Femur (tissue), 1 donor: Measurements from ENCODE around the gene NCR3LG1.

Source experiments
- DNase-seq: peaks from one replicate; pipeline ENCODE4 v3.0.0-alpha.2; 2017

NCR3LG1 gene

GRCh38 chr11:17371614-17372013, 20.0 kb downstream of the NCR3LG1 start:
- no peak for DNase-seq

- DNase-seq, result no peak
Observed at GRCh38 chr11:17375547-17375946, 23.9 kb downstream of the NCR3LG1 start.

DNA sequence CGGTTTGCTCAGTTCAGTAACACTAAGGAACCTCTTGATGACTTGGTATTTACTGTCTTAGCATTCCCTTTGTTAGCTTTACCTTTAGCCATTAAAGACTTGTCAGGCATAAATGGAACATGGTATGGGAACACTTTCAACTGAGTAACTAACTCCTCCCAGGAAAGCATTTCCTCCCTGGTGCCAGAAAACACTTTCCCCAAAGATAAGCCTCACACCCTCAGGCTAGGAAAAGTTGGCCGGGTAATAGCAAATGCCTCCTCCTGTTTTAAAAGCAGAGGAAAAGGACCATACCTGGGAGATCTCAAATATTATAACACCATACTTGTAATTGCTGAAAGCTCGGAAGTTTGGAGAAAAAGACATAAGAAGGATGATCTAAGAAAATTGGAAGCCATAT, 24.9 kb downstream of the NCR3LG1 start:
- no peak for DNase-seq

GRCh38 chr11:17378655-17379054, 27.1 kb downstream of the NCR3LG1 start:
- DNase-seq, result no peak

- DNase-seq, result no peak
Observed at GRCh38 chr11:17379383-17380180, 28.0 kb downstream of the NCR3LG1 start.

DNA sequence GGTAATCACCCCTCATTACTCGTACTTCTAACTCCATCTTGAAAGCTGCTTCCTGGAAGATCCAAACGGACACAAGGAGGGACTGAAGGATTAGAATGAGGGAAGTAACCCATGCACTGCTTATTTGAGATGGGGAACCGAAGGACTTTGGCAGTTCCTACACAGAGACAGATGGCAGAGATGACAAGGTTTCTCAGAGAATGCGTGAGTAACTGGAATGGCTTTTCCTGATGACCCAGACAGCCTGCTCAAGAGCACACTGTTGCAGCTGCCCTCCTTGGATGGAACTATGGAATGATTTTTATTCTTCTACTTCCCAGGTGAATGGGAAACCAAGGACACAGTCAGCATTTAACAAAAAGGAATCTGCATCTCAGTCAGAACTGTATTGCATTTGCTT, 29.6 kb downstream of the NCR3LG1 start:
- no peak for DNase-seq

DNA sequence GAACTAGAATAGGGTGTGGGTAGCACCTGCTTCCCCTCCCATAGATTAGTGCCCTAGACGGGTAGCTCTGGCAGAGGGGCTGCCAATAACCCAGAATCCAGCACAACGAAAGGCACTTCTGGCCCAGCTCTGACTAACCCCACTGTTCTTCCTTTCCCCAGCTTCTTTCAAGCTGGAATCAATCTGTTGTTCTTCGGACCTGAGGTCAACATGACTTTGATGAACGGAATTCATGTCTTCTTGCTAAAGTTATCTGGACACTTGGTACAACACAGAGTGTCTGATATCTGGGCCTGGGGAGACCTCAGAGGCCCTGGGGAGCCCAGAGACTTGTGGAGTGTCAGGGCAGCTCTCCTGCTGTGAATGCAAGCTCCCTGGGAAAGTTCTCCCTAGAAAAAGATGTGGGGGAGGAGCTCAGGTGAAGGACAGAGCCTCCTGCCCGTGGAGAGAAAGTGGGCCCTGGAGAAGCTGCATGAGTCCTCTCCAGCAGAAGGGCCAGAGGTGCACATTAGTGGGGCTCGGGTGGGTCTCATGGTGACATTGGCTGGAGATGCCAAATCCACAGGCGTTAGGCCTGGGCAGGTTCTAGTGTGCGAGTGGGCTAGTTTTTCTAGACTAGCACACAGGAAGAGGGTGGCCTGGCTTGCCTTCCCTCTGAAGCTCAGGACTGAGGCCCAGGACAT, 30.6 kb downstream of the NCR3LG1 start:
- DNase-seq, result no peak

- DNase-seq, result no peak
Observed at GRCh38 chr11:17383461-17383860, 31.9 kb downstream of the NCR3LG1 start.

DNA sequence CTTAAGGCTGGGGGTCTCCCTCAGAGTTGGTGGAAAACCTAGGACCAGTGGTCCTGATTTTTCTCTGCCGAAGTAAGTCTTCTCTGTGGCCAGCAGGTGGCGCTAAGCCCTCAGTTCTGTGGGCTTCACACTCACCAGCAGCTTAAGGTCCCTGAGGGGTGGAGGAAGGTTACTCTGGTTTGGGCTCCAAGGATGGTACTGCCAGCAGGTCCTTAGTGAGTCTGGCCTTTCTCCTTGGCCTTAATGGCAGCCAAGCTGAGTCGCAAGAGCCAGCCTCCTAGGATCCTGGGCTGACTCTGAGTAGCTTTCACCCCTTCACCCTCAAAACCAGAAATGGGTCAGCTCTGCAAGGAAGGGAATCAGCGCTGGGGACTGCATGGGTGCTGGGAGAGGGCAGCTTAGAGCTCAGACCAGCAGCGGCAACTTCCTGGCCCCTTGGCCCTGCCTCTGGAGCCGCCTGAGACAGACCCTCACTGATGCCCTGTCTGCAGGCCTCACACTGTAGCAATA, 32.5 kb downstream of the NCR3LG1 start:
- DNase-seq, result peak; percentile 87

DNA sequence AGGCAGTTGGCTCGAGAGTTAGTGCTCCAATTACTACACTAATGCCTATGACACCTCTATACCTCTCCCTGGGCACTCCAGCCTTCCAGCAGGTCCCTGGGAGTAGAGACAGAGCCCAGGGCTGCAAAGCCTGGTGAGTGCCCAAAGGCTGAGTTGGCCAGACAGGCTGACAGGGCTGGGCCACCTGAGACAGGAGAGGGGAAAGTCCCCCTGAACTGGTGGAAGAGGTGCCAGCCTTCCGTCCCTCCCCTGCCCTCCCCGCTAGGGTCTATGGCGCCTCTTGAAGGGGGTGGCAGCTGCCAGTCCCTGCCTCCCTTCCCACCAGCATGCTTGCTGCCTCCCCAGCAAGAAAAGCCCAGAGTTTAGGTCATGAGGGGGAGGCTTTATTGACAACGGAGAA, 33.9 kb downstream of the NCR3LG1 start:
- no peak for DNase-seq

GRCh38 chr11:17385926-17386325, 34.3 kb downstream of the NCR3LG1 start:
- no peak for DNase-seq

DNA sequence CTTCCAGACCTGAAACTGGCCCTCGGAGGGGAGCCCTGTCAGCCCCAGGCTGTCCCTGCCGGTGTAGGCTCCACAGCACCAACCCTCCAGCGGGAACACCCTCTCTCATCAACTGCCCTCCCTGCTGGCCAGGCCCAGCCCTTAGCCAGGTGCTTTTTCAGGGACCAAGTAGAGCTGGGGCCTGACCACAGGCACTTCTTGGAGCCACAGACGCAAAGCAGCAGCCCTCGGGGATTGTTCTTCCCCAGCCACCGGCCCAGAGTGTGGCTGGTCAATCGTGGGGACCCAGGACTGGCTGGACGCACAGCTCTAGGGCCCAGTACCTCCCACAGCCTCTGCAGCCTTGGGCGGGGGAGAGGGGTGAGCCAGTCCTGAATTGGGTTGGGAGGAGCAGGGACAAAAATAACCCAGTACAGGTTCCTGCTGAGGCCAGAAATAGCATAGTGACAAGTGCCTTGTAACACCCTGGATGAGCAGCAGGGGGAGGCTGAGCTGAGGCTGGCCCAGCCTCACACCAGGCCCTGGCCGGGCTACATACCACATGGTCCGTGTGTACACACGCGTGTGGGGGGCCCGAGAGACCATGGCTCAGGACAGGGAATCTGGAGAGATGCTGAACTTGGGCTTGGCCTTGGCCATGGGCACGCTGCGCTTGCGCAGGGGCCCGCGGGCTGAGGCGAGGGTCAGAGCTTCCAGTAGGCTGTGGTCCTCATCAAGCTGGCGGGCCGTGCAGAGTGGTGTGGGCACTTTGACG, 34.9 kb downstream of the NCR3LG1 start:
- peak; percentile 59 for DNase-seq

GRCh38 chr11:17387254-17387653, 35.7 kb downstream of the NCR3LG1 start:
- DNase-seq, result no peak

DNA sequence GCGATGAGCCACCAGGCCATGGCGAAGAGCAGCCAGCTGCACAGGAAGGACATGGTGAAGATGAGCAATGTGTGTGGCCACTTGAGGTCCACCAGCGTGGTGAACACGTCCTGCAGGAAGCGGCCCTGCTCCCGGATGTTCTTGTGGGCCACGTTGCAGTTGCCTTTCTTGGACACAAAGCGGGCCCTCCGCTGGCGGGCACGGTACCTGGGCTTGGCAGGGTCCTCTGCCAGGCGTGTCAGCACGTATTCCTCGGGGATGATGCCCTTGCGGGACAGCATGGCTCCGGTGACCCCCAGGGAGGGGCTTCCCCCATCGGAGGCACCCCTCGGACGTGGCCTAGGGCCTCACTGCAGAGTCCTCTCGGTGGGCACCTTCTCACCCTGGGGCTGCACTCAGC, 36.2 kb downstream of the NCR3LG1 start:
- no peak for DNase-seq

GRCh38 chr11:17388609-17389210, 37.1 kb downstream of the NCR3LG1 start, which contains the start of gene KCNJ11:
KCNJ11 (minus strand) TSS chr11:17388659; CDS start chr11:17388091, 568 bp downstream.
- DNase-seq, result no peak

- DNase-seq, result peak; percentile 74
Observed at GRCh38 chr11:17389211-17389956, 37.8 kb downstream of the NCR3LG1 start.

DNA sequence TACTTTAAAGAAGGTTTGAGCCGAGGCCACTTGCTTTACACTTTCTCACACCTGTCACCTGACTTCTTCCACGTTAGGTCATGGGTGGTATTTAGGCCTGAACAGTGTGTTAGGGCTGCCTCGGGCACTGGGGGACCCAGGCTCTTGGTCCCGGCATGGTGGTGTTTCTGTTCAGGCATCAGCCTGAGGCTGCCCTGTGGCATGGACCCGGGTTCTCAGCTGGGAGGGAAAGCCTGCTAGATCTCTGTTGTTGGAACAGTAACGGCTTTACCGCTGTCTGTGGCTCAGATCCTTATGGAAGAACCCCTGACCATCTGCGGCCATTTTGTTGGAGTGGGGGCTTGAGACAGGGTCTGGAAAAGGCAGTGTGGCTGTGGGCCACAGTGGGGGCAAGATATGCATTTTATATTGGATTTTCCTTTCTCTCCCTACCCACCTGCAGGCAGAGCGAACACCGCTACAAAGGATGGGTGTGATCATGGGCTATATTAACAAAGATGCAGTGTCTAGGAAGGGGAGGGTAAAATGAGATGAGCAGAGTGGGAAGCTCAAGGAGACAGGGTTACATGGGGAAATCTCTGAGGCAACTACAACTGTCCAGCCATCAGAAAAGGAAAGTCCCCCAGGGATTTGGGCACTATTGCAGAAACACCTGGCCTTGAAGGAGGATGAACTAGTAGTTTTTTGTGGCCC, 38.5 kb downstream of the NCR3LG1 start:
- DNase-seq, result no peak

DNA sequence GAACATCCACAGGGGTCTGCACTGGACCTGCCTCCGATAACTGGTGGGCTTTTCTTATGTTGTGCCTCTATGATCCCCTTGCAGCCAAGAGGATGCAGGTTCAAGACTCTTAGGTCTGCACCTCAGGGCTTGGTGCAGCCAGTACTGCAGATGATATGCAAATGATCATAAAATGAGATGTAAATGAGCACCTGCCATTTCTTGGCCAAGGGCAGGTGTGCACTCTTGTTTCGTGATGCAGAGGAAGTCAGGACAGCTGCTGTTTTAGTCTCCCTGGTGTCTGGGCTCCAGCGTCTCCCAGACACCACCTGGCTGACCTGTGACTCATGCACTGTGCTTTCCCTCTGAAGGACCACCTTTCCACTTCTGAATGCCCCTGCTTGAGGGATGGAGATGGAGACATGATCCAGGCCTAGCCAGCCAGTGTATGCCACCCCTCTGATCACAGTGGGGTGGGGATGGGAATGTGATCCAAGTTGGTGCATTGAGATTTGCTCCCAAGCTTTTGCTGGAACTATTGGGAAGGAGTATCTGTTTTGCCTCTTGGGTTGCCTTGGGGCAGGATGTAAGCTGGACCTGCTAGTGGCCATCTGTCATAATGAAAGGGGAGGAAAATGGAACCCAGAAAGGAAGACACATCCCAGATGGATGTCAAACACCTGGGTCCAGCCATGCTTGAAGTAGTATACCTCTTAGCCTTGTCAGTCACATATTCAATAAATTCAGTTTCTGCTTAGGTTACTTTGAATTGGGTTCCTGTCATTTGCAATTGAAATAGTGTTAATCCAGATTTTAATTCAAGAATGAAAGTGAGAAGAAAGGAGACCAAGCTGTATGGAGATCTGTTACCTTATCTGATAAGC, 40.1 kb downstream of the NCR3LG1 start:
- DNase-seq, result no peak

GRCh38 chr11:17392872-17393271, 41.3 kb downstream of the NCR3LG1 start:
- no peak for DNase-seq

- DNase-seq, result no peak
Observed at GRCh38 chr11:17393472-17393871, 41.9 kb downstream of the NCR3LG1 start.
